Muscle of arm (tissue), 12 donors: ENCODE data around the gene COMMD1. TPM values are rescaled to one million over a fixed set of nuclear protein-coding genes. Genes with fewer than 3 reads are reported as not detected.
A peak's percentile ranks its signal among the peaks of the same experiment; 100 is the strongest.
"Not testable (repeated sequence)": the region's sequence is repeated elsewhere in the genome, so short reads cannot be mapped to it uniquely, and the experiment has no call there.

ENCODE experiments used
- DNase-seq: peaks from one replicate; pipeline ENCODE4 v3.0.0-alpha.2; 2013
- polyA plus RNA-seq, 12 donors: library from polyadenylated mRNA; unstranded; fragments of 120-200 nt; gene quantifications; one replicate each; pipeline ENCODE4 v1.2.1, GENCODE V29; 2013; ENCODE audit not compliant: insufficient read length in 12 of 12

Gene COMMD1
- polyA plus RNA-seq, 12 donors: 45.9 to 110 (median 75.6) TPM; not detected in 1

DNA sequence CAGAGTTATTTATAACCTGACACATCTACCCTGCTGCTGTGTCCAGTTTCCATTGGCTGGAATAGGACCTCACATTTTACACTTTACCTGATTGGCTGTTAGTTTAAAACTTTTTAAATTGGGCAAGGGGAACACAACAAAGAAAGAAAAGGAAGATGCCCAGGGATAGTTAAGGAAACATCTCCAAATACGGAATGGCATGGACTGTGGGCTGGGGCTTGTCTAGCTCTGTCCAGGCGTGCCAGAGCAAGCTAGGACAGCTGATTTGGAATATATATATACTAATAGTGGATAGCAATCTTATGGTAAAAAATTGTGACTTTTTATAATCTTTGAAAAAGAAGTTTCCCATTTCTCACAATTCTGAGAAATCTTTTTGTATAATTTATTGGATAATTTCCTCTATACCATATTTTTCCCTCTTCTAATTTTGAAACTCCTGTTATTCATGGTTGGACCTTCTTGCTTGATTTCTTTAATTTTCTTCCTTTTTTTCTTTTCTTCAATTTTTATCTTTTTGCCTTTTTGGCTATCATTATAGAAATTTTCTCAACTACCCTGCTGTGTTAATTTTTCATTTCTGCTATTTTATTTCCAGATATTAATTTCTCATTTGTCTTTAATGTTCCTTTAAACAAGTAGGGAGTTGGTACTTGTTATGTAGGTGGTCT lies 55.9 kb downstream of the COMMD1 start:
- DNase-seq: no peak

DNA sequence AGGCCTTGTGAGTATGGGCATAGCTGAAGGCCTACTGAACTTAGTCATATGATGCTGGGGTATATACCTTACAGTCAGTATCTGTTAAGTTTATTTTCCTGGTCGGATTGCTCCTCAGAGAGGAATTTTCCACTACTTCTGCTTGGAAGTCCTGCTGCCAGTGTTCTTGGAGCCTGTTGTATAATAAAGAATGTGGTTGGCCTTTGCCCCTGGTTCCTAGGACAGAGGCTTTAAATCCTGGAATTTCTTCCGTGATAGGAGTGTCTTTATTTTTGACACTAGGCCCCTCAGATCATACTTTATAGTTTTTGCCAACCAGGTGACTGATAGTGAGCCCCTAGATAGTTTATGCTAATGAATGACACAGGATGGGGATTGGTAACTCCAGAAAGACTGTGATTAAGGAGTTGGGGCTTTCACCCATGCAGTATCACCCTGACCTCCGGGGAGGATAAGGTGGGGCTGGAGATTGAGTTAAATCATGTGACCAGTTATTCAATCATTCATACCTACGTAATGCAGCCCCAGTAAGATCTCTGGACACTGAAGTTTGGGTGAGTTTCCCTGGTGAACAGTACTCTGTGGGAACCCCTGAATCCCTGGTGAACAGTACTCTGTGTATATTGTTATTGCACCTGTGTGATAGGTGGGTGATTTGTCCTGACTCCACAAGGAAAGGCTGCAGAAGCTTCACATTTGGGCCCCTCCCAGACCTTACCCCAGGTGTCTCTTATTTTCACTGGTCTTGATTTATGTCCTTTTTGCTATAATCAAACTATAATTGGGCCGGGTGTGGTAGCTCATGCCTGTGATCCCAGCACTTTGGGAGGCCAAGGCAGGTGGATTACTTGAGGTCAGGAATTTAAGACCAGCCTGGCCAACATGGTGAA lies 56.9 kb downstream of the COMMD1 start:
- no peak for DNase-seq

DNA sequence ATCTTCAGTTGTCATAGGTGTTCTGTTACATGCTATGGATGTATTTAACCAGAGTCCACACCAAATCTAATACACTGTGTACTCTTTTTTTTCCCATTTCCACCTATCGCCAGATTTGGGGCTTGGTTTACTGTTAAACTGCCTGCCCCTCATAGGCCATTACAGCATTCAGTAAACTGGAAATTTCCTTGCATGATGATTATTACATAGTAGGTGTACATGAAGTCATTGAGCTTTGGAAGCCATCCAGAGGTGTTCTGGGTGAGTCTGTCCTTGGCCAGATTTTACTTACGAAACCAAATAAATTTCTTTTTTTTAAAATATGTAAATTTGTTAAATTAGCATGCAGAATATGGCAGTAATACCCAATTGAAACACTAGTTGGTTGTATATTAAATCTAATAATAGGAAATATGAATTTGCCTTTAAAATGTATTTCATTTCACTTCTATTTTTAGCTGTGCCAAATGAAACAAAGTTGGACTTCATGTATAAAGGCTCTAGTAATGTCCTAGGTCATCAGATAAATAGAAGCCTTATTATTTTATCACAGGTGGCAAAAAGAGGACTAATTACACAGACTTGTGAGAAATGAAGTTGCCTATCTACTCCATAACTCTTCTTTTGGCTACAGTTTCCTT lies 60.7 kb downstream of the COMMD1 start:
- DNase-seq: no peak

DNA sequence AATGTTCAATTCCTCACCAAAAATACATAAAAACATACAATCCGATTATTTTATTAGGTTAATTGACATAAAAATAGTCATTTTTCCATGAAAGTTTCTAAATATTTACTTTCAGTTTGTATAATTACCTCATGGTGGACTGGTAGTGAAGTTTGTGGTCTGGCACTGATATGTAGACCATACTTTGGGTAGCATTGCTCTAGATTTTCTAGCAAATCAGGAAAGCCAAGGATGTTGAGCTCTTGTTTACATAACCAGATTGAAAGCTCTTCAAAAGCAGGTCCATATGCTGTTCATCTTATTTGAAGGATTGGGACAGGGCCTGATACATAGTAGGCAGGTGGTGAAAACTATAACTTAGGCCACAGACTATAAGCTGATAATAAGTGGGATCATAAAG lies 61.8 kb downstream of the COMMD1 start:
- no peak for DNase-seq

DNA sequence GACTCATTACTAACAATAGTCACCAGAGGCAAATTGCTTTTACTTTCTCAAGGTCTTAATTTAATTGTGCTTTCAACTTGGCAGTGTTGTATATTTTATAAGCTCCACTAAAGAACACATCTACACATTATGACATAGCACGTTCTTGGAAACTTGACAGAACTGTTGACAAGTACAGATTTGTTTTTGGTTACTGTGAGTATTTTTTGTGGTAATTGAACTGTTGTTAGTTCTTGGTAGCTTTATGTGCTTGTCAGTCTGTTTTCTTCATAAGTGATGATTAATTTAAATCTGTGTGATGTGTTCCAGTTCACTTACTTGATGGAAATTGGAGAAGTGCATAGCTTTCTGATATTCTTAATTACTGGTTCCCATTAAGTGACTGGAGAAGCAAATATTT lies 63.9 kb downstream of the COMMD1 start:
- no peak for DNase-seq

DNA sequence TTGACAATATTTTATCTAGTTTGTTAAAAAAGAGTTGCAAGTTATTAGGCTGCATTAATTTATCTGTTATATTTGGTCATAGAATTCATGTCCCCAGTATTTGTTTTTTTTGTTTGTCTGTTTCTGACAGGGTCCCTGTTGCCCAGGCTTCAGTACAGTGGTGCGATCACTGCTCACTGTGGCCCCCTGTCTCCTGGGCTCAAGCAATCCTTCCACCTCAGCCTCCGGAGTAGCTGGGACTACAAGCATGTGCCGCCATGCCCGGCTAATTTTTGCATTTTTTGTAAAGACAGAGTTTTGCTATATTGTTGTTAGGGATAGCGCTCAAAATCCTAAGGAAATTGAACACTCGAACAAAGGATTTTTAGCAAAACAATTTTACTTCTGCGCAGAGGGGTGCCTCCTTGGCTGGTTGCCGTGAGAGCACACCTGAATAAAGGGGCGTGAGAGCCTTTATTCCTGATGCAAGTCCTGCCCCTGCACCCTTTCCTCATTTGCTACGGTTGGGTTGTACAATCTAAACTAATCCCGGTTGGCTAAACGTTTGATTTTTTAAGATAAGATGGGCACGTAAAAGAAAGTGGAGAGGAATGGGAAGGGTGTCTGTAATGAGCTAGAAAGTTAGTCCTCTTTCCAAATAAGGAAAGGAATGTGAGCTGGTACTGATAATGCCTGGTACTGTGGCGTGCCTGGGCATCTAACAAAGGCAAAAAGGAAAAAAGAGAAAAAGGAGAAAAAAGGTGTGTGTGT lies 65.5 kb downstream of the COMMD1 start:
- no peak for DNase-seq

DNA sequence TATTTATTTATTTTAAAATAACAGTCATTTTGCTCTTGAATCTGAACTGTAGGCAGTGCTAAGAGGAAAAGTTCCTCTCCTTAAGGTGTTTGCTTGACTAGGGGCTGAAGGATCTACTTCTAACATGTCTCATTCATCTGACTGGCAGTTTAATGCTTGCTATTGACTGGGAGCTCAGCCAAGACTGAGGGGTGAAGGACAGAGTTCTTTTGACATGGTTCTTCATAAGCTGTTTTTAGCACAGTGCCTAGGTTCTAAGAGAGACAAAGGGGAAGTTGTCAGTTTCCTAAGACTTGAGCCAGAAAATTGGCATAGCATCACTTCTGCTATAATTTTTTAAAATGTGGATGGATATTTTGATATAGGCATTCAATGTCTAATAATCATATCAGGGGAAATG lies 73.0 kb downstream of the COMMD1 start:
- DNase-seq: peak; percentile 15

DNA sequence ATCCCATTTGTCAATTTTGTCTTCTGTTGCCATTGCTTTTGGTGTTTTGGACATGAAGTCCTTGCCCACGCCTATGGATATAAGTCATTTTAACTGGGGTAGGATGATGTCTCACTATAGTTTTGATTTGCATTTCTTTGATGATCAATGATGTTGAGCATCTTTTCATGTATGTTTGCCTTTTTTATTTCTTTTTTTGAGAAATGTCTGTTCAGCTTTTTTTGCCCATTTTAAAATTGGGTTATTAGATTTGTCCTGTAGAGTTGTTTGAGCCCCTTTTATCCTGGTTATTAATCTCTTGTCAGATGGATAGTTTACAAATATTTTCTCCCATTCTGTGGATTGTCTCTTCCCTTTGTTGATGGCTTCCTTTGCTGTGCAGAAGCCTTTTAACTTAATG lies 75.3 kb downstream of the COMMD1 start:
- DNase-seq: no peak

DNA sequence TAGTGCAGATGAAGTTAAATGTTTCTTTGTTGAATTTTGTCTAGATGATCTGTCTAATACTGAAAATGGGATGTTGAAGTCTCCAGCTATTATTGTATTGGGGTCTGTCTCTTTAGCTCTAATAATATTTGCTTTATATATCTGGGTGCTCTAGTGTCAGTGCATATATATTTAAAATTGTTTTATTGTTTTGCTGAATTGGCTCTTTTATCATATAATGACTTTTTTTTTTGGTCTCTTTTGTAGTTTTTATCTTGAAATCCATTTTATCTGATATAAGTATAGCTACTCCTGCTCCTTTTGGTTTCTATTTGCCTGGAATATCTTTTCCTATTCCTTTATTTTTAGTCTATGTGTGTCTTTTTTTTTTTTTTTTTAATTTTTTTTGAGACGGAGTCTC lies 79.2 kb downstream of the COMMD1 start:
- DNase-seq: no peak

DNA sequence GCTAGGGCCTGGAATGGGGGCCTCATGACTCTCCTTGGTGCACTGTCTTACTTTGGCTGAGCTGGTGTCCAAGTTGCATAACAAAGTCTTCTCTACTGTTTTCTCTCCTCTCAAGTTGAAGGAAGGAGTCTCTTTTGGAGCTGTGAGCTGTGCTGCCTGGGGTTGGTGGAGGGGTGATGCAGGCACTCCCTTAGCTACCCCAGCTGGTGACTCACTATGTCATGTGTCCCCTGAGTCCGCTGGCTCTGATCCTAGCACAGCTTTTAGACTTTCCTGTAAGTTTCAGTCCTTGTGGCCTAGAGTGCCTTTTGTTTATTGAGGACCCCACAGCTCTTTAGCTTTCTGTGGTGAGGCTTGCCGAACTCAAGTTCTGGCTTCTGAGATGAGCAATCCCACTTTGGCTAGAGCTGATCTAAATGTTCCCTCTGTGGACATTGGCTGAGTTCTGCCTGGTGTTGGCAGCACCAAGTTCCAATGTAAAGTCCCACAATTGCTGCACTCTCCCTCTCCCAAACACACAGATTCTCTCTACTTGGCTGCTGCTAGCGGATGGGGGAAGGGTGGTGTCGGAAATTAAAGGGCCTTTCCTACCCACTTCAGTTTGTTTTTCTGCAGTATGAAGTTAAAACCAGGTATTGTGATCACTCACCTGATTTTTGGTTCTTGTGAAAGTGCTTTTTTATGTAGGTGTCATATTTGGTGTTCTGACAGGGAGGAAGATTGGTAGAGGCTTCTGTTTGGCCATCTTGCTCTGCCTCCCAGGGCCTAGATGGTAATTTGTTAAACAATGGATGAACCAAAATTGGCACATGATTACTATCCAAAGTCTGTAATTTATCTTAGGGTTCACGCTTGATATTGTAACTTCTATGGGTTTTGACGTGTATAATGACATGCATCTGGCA lies 83.2 kb downstream of the COMMD1 start:
- DNase-seq: no peak

DNA sequence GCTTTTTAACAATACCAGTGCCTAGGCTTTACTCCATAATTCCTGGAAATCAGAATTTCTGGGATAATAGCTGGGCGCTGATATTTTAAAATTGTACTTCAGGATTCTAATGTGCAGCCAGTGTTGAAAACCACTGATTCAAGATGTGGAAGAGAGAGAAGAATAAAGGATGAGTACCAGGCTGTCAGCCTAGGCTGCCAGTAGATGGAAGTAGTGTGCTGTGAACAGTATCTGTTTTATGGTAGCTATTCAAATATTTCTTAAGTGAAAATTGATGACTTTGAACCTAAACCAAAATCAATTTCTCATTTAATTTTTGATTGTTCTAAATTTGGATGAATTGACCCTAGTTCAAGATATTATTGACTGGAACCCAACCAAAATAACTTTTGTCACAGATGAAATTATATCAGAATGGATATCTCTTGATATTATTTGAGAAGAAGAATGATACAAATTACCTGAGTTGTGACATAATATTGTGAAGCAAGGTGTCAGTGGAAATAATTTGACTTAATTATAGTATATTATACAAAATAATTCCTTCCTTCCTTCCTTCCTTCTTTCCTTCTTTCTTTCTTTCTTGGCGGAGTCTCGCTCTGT lies 88.0 kb downstream of the COMMD1 start:
- DNase-seq: peak; percentile 40

DNA sequence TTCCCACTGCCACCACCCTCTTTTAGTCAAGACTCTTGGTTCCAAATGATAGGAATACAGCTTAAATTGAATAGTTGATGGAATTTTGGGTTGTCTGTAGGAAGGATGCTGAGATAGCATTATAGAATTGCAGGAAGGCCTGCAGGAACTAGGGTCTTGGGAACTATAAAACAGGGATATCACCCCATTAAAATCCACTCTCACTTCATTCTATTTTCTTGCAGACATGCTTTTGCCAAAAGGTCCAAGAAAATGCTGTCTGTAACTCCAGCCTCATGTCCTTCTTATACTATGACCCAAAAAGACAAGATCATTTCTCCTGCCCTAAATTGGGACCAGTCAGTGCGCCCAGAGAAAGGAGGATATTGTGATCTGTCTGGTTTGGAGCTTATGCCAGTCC lies 89.1 kb downstream of the COMMD1 start:
- no peak for DNase-seq

DNA sequence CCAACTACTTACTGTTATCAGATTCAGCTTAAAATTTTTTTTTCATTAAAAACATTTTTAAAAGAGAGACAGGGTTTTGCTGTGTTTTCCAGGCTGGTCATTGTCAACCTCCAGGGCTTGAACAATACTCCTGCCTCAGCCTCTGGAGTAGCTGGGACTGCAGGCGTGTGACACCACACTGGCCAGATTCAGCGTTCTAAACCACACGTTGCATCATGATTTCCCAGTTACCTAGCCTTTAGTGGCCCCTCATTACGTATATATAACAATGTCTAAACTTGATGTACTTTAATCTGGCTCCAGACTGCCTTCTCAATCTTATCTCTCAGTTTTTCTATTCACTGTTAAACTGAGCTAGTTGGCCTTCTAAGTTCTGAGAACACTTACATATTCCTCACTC lies 89.6 kb downstream of the COMMD1 start:
- DNase-seq: no peak

DNA sequence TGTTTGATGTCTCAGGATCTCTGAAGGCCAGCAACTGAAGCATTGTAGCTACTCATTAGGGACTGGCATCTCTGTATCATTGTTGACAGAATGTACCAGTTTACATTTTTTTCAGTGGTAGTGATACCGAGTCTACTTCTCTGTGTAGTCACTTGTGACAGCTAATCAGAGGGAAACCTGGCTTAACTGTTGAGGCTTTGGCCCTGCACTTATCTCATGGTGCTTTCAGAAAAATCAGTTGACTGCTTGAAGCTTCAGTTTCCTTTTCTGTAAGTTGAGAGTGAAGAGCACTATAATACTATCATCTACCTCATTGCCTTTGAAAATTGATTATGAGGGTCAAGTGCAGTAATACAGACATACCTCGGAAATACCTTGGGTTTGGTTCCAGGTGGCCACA lies 90.0 kb downstream of the COMMD1 start:
- no peak for DNase-seq

DNA sequence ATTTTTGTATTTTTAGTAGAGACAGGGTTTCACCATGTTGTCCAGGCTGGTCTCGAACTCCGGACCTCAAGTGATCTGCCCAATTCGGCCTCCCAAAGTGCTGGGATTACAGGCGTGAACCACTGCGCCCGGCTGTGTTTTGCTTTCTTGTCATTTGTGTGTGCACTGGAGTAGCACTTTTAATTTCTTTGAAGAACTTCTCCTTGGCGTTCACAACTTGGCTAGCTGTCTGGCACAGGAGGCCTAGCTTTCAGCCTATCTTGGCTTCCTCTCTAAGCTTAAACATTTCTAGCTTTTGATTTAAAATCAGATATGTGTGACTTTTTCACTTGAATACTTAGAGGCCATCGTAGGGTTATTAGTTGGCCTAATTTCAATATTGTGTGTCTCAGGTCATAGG lies 93.0 kb downstream of the COMMD1 start:
- DNase-seq: no peak

DNA sequence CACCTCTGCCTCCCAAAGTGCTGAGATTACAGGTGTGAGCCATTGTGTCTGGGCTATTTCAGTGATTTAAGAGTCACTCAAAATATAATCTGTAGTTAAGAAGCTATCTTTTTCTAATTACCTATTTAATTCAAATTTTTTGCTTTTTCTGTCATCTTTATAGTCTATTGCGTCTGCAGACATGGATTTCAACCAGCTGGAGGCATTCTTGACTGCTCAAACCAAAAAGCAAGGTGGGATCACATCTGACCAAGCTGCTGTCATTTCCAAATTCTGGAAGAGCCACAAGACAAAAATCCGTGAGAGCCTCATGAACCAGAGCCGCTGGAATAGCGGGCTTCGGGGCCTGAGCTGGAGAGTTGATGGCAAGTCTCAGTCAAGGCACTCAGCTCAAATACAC lies 95.1 kb downstream of the COMMD1 start:
- no peak for DNase-seq

DNA sequence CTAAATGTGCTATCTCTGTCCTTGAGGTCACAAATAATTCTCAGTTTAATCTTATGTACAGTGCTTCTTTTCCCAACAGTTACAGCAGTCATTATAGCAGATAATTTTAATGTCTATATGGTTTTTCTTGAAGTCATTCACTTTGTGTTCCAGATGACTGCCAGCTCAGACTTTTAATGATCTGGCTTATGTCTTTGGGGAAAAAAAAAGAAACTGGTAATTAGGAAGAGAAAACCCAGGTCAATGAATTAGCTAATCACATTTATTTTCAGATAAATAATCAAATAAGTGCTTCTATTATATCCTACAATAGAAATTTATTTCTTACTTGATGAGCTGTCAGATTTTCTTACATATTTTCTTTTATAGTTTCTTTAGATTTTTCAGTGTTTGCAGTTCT lies 96.0 kb downstream of the COMMD1 start:
- no peak for DNase-seq

DNA sequence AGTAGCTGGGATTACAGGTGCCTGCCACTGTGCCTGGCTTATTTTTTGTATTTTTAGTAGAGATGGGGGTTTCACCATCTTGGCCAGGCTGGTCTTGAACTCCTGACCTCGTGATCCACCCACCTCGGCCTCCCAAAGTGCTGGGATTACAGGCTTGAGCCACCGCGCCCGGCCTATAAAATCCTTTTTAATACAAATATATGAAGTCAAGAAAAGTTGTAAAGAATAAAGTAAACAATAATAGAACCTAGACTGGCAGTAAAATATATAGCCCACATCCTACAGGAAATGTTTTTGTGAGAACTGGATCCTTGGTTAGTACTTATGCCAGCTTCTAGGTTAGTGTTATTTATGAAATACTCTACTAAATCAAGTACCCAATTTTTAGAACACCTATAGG lies 99.0 kb downstream of the COMMD1 start:
- not testable (repeated sequence) for DNase-seq

DNA sequence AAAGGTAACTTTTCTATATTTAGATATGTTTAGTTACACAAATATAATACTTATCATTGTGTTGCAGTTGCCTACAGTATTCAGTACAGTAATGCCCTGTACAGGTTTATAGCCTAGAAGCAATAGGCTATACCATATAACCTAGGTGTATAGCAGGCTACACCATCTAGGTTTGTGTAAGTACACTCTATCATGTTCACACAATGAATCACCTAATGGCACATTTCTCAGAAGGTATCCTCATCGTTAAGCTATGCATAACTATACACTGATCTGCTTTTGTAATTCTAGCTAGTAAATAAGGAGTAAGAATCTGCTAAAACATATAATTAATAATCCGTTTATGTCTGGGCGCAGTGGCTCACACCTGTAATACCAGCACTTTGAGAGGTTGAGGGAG lies 102.1 kb downstream of the COMMD1 start:
- no peak for DNase-seq

DNA sequence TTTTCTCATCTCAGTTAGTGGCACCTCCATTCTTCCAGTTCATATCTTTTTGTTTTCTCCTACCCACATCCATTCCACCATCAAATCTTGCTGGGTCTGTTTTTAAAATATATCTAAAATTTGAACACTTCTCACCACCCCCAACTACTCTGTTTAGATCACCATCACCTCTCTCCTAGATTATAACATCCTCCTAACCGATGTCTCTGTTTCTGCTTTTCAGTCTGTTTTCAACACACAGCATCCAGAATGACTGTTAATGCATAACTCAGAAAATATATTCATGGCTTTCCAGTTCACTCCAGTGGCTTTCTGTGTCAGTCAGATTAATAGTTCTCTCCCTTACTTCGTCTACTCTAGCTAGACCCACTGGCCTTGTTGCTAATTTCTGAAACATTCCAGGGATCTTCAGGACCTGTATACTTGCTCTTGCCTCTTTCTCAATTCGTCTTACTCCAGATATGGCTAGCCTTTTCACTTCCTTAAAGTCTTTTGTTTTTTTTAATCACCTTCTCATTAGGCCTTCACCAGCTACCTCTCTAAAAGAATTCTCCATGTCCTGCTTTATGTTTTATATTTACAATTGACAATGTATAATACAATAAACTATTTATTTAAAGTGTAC lies 105.3 kb downstream of the COMMD1 start:
- no peak for DNase-seq
